Lung (tissue), 12 donors: Measurements from ENCODE around the gene QRSL1. TPM values are rescaled to one million over a fixed set of nuclear protein-coding genes. Genes with fewer than 3 reads are reported as not detected.
"Not testable (repeated sequence)": the region's sequence is repeated elsewhere in the genome, so short reads cannot be mapped to it uniquely, and the experiment has no call there.

ENCODE experiments used
- ATAC-seq: fragments of 200-7000 bp; cut with Tn5 transposase; one replicate; pipeline ENCODE4 v1.9.1; 2020; ENCODE audit warnings: moderate number of reproducible peaks; ENCODE audit not compliant: insufficient read depth, low FRiP score
- DNase-seq, 3 donors: peaks; one replicate each; pipeline ENCODE4 v3.0.0-alpha.2; 2013 to 2017
- H3K27ac ChIP-seq, 2 donors: one replicate each; pipeline ENCODE4 v1.5.1; 2013; ENCODE audit warnings: mild to moderate bottlenecking in 2 of 2, moderate library complexity in 2 of 2, control low read depth in 1 of 2, inconsistent platforms in 1 of 2, low read depth in 1 of 2, low read length in 1 of 2
- H3K27me3 ChIP-seq, 3 donors: one replicate each; pipeline ENCODE4 v1.5.1; 2013; ENCODE audit warnings: low read length in 2 of 3; ENCODE audit not compliant: control insufficient read depth in 3 of 3, insufficient read depth in 3 of 3
- H3K36me3 ChIP-seq, 4 donors: one replicate each; pipeline ENCODE4 v1.5.1; 2013; ENCODE audit warnings: low read length in 4 of 4, mild to moderate bottlenecking in 1 of 4, moderate library complexity in 1 of 4; ENCODE audit not compliant: control insufficient read depth in 4 of 4, insufficient read depth in 4 of 4
- H3K4me1 ChIP-seq, 5 donors: one replicate each; pipeline ENCODE4 v1.5.1; 2013; ENCODE audit warnings: low read length in 5 of 5, mild to moderate bottlenecking in 2 of 5, moderate library complexity in 1 of 5; ENCODE audit not compliant: control insufficient read depth in 5 of 5, insufficient read depth in 5 of 5
- H3K4me3 ChIP-seq: one replicate; pipeline ENCODE4 v1.5.1; 2013; ENCODE audit warnings: mild to moderate bottlenecking, control low read depth, moderate library complexity
- H3K9ac ChIP-seq, 2 donors: one replicate each; pipeline ENCODE4 v1.5.1; 2013; ENCODE audit warnings: low read length in 2 of 2, control low read depth in 1 of 2; ENCODE audit not compliant: insufficient read depth in 1 of 2
- H3K9me3 ChIP-seq, 4 donors: one replicate each; pipeline ENCODE4 v1.5.1; 2013; ENCODE audit warnings: low read length in 3 of 4, mild to moderate bottlenecking in 1 of 4, moderate library complexity in 1 of 4; ENCODE audit not compliant: control insufficient read depth in 4 of 4, insufficient read depth in 3 of 4
- WGBS, 2 donors: extraction: QIAGEN DNeasy Blood & Tissue Kit; methylation state at CpG; one replicate each; pipeline ENCODE4 v1.1.7; 2013; 5-methylcytosine and 5-hydroxymethylcytosine counted together
- polyA plus RNA-seq, 2 donors: library from polyadenylated mRNA; stranded (reverse); fragments of 200-250 nt; gene quantifications; one replicate each; pipeline ENCODE4 v1.2.1, GENCODE V29; 2013
- total RNA-seq, 2 donors: library from RNA; depleted of rRNA in 1 of 2; stranded (reverse); fragments of >200 nt in 1 of 2; gene quantifications; one replicate each; pipeline ENCODE4 v1.2.1, GENCODE V29; 2014 to 2021
- TF ChIP-seq, protein P1 (sequence below): IDR thresholded peaks from 2 replicates; pipeline ENCODE4 v1.5.1; 2012; ENCODE audit warnings: mild to moderate bottlenecking; ENCODE audit errors: control extremely low read depth, extremely low read depth
- donor health status: control.
- donor health status: control.
- donor health status: Bipolar disorder and iron deficiency.
- donor health status: healthy.
- donor health status: DM: yes; HTN: yes; CAD: no.

The QRSL1 gene
- total and polyA plus RNA-seq, 4 donors, result 5.3 to 14.6 (median 7.1) TPM

GRCh38 chr6:106623039-106623438, 6.3 kb upstream of the QRSL1 start:
- H3K27ac ChIP-seq, result no peak overlapping the region
- H3K36me3 ChIP-seq, result peaks cover 0 to 6% (median 4%) of the 10 kb centered on the region in 4 donors
- H3K27me3 ChIP-seq, result no peaks in the 10 kb centered on the region
- H3K9ac ChIP-seq, result no peak overlapping the region
- H3K4me1 ChIP-seq, result no peaks in the 10 kb centered on the region
- DNase-seq (no peak), ATAC-seq (no peak)
- 83 to 88% methylated on average over 1 of the region's 1 CpG for WGBS, 2 donors
- peaks cover 0 to 3% (median 0%) of the 10 kb centered on the region in 4 donors for H3K9me3 ChIP-seq
- no peak overlapping the region for H3K4me3 ChIP-seq
- TF ChIP-seq, protein P1, sequence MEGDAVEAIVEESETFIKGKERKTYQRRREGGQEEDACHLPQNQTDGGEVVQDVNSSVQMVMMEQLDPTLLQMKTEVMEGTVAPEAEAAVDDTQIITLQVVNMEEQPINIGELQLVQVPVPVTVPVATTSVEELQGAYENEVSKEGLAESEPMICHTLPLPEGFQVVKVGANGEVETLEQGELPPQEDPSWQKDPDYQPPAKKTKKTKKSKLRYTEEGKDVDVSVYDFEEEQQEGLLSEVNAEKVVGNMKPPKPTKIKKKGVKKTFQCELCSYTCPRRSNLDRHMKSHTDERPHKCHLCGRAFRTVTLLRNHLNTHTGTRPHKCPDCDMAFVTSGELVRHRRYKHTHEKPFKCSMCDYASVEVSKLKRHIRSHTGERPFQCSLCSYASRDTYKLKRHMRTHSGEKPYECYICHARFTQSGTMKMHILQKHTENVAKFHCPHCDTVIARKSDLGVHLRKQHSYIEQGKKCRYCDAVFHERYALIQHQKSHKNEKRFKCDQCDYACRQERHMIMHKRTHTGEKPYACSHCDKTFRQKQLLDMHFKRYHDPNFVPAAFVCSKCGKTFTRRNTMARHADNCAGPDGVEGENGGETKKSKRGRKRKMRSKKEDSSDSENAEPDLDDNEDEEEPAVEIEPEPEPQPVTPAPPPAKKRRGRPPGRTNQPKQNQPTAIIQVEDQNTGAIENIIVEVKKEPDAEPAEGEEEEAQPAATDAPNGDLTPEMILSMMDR, result no peak

DNA sequence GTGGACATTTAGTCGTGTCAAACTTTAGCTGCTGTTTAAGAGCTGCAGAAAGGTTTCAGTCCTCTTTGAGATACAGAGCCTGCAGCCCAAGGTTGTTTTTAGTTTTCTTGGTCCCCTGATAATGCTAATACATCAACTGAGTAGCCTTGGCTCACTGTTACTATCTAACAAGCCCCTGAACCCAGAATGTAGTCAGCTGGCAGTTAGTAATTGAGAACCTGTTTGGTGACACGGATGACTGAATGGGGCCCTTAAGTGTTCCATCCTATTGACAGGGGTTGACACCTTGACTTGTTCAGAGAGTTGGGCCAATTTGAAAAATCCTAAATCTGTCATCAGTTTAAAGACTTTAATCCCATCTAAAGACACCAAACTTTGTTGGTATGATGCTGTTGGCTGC, 2.9 kb upstream of the QRSL1 start:
- Histone ChIP-seq H3K9ac (no peak overlapping the region), H3K27me3 (no peaks in the 10 kb centered on the region), H3K4me3 (no peak overlapping the region), H3K4me1 (peaks cover 0 to 11% (median 6%) of the 10 kb centered on the region in 5 donors), H3K27ac (no peak overlapping the region), H3K36me3 (peaks cover 0 to 4% (median 2%) of the 10 kb centered on the region in 4 donors), H3K9me3 (peaks cover 0 to 3% (median 0%) of the 10 kb centered on the region in 4 donors)
- no peak for ATAC-seq
- TF ChIP-seq, protein P1, result no peak
- 42 to 64% methylated on average over 2 of the region's 2 CpGs for WGBS, 2 donors
- DNase-seq, result no peak

DNA sequence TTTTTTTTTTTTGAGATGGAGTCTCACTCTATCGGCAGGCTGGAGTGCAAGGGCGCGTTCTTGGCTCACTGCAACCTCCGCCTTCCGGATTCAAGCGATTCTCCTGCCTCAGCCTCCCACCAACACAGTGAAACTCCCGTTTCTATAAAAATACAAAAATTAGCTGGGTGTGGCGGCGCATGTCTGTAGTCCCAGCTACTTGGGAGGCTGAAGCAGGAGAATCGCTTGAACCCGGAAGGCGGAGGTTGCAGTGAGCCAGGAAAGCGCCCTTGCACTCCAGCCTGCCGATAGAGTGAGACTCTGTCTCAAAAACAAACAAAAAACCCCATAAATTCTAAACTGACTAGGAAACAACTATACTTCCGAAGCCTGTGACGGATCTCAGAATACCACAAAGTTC, 1.6 kb upstream of the QRSL1 start:
- WGBS, 2 donors, result 94 to 97% methylated on average over 16 of the region's 16 CpGs
- not testable (repeated sequence) for DNase-seq

DNA sequence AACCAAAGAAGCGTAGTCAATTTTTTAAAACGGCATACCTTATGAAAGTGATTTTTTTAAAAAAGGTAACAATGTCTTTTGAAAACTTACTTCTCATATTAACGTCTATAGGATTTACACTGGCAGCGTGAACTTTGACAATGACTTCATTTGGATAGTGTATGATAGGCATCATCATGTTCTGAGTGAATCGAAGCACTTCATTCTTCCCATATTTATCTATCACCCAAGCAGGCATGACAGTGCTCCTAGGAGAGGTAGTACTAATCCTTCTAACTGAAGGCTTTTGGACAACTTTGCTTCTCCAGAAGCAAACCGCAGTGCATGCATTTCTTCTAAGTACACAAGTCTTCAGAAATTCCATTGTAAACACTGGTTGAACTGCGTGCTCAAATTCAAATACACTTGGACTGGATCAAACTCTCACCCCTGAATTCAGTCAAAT, 698 bp upstream of the QRSL1 start:
- DNase-seq, result peak in 1 of 3 donors; percentile 13
- H3K4me3 ChIP-seq, result peak overlapping the region; percentile 95
- H3K9ac ChIP-seq, result peak overlapping the region; percentile 94 to 96
- ATAC-seq, result no peak
- TF ChIP-seq, protein P1, result no peak
- no peaks in the 10 kb centered on the region for H3K9me3 ChIP-seq
- no peaks in the 10 kb centered on the region for H3K27me3 ChIP-seq
- 25 to 34% methylated on average over 7 of the region's 7 CpGs for WGBS, 2 donors
- H3K36me3 ChIP-seq, result no peaks in the 10 kb centered on the region
- no peak overlapping the region for H3K27ac ChIP-seq
- H3K4me1 ChIP-seq, result peaks cover 0 to 11% (median 6%) of the 10 kb centered on the region in 5 donors

More for the DNA sequence above, 1.6 kb upstream of the QRSL1 start:
- H3K4me1 ChIP-seq, result peaks cover 0 to 11% (median 6%) of the 10 kb centered on the region in 5 donors
- not testable (repeated sequence) for H3K4me3 ChIP-seq, H3K9ac ChIP-seq, H3K27me3 ChIP-seq, H3K9me3 ChIP-seq, ATAC-seq, H3K27ac ChIP-seq, H3K36me3 ChIP-seq
